ENCODE results near the gene SHC2.
"Not testable (repeated sequence)": the region's sequence is repeated elsewhere in the genome, so short reads cannot be mapped to it uniquely, and the experiment has no call there.

Gene SHC2

DNA sequence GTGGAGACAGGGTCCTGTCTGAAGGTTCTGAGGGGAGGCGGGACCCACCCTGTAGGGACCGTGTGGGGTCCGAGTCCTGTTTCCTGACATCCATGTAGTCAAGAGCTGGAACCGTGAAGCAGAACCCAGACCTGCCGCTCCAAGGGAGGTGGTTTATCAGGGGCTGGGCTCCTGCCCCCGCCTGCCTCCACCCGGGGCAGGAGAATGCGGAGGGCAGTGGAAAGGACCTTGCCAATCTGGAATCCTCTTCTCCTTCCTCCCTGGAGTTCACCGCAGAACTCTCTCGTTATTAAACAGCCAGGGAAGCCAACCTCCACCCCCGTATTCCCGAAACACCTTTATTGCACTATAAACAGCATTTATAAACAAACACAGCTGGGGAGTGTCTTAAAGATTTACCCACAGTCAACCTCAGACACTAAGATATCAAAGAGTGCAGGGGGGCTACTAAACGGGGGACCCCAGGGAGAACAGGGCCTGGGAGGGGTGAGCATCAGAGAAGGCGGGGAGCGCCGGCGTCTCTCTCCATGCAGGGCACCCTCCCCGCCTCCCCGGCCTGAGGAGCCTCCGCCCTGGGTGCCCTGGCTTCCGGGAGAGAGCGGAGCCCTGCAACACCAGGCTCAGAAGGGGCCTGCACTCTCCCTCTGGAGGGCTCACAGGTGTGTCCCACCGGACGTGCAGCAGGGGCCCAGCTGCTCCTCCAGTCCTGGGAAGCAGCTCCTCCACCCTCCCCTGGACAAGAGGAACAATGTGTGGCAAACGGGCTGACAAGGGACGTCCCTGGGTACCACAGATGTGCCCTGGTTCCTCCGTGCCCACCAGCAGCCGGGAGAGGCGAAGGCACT lies 55.5 kb downstream of the SHC2 start:
- DNase-seq = no peak

DNA sequence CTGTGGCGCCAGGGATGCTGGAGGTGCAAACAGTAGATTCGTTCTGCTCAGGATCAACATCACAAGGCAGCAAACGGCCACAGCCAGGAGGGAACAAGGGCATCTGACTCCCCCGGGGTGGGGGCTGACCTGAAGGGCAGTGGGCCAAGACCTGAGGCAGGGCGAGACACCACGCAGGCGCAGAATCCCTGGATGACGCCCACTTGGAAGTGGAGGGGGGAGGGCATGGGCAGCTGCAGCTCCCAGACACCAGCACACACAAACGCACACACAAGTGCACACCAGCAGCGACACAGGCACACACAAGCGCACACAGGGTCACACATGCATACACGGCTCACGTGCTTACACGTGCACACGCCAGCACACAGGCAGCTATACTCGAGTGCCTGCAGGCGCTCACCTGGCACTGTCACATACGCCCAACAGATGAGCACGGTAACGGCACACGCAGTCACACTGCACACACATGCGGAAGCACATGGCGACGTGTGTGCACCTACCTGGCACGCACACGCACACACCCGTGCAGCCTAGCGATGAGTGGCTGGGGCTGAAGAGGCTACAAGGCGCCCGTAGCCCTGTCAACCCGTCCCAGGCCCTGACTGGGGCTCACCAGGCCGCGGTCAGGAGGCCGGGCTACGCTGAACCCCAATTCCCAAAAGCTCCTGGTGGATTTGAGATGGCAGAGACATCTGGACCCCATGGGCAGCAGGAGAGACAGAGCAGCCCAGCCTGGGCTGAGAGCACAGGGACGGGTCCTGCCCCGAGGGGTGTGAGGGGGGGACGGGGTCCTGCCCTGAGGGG lies 57.4 kb downstream of the SHC2 start:
- no peak for DNase-seq

DNA sequence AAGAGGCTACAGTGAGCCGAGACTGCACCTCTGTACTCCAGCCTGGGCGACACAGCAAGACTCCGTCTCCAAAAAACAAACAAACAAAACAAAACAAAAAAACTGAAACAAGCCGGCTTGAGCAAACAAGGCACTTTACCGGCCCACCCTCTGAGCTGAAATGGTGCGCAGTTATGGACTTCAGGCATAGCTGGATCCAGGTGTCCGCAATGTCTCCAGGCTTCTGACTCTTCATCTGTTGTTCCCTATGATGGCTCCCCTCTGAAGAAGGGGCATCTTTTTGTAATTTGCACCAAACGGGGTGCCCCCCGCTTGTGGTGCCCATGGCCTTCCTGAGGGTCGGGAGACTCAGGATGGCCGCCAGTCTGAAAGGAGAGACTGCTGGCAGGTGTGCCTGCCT lies 58.0 kb downstream of the SHC2 start:
- no peak for DNase-seq

DNA sequence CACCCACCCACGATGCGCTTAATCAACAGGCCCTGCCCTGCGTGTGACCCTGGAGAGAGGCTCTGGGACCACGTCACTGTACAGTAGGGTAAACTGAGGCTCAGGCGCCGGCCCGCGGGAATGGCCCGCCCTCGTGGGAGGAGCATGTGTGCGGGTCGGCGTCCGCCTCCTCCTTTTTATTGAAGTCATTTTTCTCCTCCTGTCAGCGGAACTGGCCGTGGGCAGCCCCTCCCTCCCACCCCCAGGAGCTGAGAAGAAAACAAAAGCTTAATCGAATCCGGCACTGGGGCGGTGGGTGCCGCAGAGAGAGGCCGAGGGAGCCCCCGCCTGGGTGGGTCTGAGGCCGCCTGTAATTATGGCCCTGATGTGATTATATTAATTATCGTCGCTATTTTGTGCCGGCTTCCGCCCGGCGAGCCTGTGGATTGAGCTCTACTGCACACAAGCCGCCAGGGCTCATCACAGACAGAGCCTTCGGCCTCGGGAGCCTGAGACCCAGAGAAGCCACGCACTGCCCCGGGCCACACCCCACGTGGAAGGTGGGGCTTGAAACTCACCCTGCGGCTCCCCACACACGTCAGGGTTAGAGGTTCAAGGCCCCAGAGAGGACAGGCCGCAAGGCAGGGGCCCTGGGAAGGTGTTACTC lies 58.8 kb downstream of the SHC2 start:
- no peak for DNase-seq

DNA sequence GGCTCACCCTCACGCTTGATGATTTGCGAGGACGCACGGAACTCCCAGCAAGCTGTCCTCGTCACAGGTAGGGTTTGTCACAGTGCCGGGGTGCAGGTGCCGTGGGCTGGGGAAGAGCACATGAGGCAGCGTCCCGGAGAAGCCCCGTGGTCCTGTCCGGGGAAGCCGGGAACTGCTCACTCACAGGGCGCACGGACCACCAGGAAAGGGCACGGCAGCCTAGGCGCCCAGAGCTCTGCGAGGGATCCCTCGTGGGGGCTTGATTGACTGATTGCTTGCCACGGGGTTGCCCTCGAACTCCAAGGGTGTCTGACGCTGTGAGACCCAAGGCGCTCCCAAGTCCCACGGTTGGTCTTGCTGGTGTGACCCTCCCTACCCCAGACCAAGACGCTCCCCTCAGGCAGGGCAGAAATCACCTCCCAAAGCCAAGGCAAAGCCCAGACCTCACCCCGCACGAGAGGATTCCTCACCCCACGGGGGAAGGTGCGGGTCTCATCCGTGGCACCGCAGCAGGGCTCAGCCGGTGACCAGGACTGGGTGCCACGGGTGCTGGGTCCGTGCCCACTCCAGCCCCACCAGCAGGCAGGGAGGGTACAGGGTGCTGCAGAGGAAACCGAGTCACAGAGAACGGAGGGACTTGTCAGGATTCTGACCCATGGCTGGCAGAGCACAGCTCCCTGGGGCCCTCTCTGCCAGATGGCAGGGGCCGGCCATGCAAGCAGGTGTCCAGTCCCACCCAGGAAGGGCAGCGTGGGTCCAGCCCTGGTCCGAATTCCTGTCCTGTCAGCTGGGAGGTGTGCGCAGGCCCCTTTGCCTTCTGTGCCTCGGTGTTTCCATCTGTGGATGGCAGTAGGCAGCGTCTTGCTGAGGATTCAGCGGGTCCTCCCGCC lies 59.6 kb downstream of the SHC2 start:
- no peak for DNase-seq

DNA sequence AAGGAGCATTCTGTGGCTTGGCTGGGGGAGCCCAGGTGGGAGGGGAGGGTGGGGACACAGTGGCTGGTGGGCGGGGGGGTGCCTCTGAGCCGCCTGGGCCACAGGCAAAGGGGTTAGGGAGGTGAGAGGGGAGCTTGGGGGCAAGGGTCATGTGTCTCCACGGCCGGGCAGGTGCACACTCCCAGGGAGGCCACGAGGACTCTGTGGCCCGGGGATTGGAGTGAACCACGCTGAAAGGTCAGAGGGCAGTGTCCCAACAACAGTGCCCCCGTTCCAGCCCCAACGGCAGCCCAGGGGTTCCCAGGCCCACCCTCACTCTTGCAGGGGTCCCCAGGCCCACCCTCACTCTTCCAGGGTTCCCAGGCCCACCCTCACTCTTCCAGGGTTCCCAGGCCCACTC lies 61.5 kb downstream of the SHC2 start:
- no peak for DNase-seq

DNA sequence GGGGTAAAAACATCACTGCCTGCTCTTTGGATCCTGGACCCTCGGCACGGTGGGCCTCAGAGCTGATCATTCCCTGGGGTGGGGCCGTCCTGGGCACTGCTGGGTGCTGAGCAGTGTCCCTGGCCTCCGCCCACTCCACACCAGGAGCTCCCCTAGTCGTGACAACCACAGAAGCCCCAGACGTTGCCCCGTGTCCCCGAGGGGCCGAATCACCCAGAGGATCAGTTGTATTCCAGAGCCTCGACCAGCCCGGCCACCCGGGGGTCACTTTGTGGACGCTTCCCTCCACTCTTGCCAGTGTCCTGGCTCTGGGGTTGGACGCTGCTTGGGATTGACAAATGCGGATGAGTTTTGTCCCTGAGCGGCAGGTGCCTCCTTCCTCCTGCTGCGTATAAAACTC lies 62.1 kb downstream of the SHC2 start:
- DNase-seq = no peak

DNA sequence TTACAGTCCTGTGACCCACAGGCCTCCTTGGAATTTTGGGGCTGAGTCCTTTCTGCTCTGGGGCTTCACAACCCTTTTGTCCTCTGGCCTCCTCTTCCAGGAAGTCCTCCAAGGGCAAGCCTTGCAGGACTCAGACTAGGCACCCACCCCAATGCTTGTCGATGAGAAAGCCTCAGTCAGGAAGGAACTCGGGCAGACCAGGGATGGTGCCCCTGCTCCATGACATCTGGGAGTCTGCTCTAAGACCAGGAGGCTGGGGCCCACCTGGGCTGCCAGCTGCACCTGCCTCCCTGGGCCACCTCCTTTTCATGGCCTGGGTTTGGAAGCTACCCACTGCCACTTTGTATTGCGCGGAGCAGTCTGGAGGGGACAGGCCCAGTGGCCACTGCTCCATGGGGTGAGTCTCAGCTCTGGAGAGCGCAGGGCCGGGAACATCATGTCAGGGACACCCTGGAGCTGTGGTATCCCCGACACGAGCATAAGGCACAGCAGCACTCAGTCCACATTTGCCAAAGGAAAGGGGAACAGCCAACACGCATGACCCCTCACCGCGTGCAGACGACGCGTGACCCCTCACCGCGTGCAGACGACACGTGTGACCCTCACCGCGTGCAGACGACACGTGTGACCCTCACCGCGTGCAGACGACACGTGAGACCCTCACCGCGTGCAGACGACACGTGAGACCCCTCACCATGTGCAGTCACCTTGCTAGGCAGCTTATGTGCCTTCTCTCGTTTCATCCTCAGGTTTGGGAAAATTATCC lies 62.7 kb downstream of the SHC2 start:
- DNase-seq = no peak

DNA sequence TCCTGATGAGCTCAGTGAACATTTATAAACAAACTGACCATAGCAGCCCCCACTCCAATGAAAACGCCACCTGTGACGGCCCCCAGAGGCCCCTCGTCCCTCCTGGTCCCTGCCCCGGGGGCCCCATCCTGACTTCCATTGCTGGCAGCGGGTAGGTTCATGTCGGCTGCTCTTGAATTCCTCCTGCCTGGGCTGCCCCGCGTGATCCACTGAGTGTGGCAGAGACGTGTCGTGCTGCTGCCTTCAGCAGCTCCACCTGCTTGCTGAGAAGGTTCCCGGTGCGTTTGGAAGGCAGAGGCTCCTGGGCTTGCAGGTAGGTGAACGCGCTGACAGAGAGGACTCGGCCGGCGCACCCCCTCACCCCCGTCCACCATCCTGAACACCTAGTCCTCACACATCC lies 63.5 kb downstream of the SHC2 start:
- no peak for DNase-seq

DNA sequence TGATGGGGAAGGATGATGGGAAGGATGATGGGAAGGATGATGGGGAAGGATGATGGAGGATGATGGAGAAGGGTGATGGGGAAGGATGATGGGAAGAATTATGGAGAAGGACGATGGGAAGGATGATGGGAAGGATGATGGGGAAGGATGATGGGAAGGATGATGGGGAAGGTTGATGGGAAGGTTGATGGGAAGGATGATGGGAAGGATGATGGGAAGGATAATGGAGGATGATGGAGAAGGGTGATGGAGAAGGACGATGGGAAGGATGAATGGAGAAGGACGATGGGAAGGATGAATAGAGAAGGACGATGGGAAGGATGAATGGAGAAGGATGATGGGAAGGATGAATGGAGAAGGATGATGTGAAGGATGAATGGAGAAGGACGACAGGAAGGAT lies 65.4 kb downstream of the SHC2 start:
- no peak for DNase-seq

DNA sequence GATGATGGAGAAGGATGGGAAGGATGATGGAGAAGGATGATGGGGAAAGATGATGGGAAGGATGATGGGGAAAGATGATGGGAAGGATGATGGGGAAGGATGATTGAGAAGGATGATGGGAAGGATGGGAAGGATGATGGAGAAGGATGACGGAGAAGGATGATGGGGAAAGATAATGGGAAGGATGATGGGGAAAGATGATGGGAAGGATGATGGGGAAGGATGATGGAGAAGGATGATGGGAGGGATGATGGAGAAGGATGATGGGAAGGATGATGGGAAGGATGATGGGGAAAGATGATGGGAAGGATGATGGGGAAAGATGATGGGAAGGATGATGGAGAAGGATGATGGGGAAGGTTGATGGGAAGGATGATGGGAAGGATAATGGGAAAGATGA lies 66.0 kb downstream of the SHC2 start:
- not testable (repeated sequence) for DNase-seq

DNA sequence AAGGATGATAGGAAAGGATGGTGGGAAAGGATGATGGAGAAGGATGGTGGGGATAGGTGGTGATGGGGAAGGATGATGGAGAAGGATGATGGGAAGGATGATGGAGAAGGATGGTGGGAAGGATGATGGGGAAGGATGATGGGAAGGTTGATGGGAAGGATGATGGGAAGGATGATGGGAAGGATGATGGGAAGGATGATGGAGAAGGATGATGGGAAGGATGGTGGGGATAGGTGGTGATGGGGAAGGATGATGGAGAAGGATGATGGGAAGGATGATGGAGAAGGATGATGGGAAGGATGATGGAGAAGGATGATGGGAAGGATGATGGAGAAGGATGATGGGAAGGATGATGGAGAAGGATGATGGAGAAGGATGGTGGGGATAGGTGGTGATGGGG lies 67.3 kb downstream of the SHC2 start:
- not testable (repeated sequence) for DNase-seq

DNA sequence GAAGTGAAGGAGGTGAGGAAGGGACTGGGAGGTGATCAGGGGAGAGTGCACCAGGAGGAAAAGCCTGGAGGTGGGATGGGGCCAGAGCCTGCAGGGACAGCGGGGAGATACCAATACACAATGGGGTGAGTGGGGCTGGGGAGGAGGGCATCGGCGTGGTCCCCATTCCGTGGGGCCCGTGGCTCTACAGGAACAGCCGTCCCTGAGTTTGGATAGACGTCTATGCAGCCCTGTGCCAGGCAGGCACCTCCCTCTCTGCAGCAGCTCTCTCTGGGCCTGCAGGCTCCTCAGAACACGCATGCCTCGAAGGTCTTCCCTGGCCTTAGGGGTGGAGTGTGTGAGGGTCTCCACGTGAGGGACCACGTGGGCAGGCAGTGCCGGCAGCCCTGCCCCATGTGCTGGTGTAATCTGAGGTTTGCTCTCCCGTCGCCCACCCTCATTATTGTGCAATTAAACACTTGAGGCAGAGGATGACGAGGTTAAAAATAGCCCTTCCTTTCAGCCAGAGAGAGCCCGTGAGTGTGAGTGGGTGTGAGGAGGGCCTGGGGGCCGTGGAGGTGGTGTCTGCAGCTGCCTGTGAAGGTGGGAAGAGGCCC lies 68.4 kb downstream of the SHC2 start:
- no peak for DNase-seq

DNA sequence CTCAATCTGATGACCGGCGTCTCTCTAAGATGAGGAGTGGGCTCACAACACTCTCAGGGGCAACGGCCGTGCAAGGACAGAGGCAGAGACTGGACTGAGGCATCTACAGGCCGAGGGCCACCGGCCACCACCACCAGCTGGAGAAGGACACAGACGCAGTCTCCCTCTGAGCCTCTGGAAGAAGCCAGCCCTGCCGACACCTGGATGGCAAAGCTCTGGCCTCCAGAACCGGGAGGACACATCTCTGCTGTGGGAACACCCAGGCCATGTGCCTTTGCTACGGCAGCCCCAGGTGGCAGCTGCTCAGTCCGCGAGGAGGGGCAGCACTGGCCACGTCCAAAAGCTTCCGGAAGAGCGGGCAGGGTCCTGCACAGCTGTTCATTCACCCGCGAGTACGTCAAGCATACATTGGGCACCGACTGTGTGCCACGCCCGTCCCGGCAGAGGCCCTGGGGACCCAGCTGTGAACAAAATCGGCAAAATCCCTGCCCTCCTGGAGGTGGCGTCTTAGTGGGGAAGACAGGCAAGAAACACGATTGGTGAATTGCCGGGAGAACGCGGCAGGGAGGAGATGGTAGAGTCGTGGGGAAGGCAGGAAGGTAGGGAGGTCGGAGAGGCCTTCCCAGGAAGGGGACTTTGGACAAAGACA lies 69.0 kb downstream of the SHC2 start:
- no peak for DNase-seq

DNA sequence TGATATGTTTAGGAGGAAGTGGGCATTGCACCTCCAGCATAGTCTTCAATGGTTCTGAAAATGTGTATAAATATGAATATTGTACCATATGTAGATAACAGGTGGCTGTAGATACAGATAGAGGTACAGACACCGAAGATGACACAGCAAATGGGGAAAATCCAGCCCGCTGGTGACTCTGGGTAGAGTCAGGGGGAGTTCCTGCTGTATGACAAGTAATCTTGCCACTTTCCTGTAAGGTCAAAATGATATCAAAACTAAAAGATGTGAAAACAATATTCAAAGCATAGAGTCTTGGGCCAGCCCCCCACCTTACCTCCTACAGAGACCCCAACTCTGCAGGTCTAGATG lies 69.7 kb downstream of the SHC2 start:
- no peak for DNase-seq

DNA sequence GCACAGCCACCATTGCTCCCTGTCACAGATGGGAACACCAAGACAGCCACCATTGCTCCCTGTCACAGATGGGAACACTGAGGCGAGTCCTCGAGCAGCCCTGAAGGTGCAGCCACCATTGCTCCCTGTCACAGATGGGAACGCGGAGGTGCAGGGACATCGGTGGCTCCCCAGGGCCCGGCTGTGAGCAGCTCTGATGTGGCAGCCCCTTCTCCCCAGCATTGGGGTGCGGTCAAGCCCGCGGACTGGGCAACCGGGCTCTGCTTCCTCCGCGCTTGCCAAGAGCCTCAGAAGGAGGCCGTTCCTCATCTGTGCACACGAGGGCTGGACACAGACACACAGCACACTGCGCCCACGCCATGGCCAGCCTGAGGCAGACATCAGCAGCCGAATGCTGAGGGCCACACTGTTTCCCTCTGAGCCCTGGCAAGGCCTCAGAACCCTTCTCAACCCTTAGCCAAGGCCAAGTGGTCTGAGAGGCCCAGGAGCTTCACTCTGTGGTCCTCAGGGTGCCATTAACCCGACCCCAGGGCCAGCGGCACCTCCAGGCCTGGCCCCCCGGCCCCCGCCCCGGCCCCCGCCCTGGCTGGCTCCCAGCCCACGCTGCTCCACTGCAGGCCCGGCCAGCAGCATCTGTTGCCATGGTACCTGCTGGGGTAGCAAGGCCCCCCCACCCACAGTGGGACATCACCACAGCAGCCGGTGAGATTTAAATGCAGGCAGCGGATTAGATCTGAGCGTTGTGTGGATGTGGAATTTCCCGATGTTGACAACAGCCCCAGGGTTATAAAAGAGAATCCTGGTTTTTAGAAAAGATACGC lies 70.2 kb downstream of the SHC2 start:
- DNase-seq = no peak

DNA sequence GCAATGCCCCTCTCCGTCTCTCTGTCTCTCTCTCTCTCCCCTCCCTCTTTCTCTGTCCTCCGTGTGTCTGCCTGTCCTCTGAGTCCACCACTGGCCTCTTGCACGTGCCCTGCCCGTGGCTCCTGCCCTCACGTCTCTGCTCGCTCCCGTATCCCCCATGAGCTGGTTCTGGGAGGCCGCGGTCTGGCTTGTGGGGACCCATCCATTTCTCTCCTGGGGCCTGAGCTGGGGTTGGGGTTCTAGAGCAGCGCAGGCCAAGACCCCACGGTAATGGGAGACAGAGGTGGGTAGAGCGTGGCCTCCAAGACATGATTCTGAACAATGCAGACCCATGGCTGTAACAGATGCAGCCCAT lies 70.9 kb downstream of the SHC2 start:
- no peak for DNase-seq

DNA sequence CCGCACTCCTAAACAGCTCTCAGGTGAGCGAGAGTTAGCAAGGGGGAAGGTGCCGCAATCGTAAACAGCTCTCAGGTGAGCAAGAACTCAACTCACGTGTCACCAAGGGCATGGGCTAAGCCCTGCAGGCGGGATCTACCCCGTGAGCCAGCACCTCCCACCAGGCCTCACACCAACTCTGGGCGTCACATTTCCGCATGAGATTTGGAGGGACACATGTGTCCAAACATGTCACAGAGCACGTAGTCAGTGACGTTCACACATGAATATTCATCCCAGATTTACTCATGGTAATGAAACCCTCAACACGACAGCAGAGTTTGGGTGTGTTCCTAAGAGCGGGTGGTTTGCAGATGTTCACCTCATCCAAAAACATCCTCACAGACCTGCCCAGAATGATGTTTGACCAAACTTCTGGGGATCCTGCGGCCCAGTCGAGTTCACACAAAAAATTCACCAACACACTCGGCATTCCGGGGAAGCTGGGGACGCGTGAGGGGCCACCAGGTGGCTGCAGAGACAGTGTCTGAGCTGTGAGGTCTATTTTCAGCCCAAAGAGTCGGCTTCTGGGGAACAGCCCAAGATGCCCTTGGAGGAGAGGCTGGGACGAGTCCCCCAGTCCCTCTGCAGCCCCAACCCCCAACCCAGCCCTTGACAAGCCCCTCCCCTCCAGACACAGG lies 71.4 kb downstream of the SHC2 start:
- no peak for DNase-seq

DNA sequence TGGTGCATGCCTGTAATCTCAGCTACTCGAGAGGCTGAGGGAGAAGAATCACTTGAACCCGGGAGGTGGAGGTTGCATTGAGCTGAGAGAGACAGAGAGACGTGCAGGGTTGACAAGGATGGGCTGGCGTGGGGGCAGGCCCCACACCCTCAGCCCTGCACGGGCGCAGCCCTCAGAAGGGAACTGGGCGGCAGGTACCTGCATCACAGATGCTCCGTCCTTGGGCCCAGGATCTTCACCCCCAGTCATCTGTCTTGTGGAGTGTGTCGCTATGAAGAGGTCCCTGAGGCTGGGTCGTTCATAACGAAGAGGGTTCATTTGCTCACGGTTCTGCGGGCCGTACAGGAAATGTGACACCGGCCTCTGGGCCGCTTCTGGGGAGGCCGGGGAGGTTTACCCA lies 72.1 kb downstream of the SHC2 start:
- no peak for DNase-seq

DNA sequence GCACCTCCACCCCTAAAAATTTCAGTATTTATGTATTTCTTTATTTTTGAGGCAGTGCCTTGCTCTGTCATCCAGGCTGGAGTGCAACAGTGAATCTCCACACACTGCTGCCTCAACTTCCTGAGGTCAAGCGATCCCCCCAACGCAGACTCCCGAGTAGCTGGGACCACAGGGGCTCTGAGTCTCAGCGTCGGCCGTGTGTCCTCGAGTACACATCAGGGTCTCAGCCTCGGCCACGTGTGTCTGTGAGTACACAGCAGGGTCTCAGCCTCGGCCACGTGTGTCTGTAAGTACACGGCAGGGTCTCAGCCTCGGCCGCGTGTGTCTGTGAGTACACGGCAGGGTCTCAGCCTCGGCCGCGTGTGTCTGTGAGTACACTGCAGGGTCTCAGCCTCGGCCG lies 73.1 kb downstream of the SHC2 start:
- no peak for DNase-seq
